Measurements from ENCODE around the gene ROCK2.

DNA sequence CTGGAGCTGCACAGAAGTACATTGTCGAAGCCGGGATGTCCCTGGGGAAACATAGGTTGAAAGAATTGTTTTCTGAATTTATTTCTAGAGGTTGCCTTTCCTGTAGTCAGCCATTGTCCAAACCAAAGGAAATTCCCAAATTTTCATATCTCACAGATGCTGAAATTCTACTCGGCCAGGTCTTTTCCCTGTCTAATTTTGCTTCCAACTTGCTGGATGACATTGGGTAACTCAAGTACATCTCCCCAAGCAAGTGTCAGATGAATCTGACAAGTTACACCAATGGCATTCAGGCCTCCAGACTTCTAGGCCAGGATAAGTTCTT, 47.5 kb upstream of the ROCK2 start:
- TF ChIP-seq POLR2A (IDR thresholded peaks at IDR 0.05; ENCODE audit: low read length) (no peak), GATA1 (IDR thresholded peaks at IDR 0.05; ENCODE audit: low read depth, low read length) (no peak)
